HG02943 (cell line): ENCODE measurements around the gene MCF2L.

ENCODE experiments used
- ATAC-seq: cut with Tn5 transposase; IDR thresholded peaks from one replicate; pipeline ENCODE4 v1.9.1; 2021; ENCODE audit warnings: mild to moderate bottlenecking, low read depth, moderate library complexity; ENCODE audit not compliant: unreplicated experiment

The MCF2L gene

DNA sequence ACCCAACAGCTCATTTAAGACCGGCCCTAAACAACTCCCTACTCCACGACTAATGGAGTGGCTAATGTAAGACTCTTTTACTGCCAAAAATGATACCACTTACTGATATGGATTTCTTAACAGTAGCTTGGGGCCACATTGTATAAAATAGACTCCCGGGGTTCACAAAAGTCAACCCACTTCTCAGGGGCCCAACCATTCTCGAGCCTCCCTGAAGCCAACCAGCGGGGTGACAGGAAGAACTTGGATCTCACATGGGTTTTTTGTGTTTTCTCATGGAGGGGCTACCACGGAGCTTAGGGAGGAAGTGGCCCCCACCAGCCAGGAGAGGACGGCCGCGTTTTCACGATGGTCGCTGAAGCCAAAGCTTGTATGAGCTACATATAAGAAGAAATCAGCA, 8.1 kb downstream of the MCF2L start:
- no peak for ATAC-seq

DNA sequence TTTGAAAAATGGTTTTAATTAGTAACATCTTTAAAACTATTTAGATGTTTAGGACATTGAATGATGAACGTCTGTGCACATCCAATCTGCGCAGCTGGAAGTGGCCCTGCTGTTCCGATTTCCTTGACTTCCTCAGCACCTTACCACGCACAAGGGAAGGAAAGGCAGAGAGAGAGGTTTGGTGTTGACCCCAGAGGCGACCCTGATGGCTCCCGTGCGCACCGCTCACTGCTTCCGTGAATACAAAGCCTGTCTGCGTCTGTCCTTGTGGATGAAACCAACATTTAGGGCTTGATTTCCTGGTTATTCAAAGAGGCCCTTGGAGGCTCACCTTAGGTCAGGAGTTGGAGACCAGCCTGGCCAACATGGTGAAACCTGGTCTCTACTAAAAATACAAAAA, 8.5 kb downstream of the MCF2L start:
- no peak for ATAC-seq

DNA sequence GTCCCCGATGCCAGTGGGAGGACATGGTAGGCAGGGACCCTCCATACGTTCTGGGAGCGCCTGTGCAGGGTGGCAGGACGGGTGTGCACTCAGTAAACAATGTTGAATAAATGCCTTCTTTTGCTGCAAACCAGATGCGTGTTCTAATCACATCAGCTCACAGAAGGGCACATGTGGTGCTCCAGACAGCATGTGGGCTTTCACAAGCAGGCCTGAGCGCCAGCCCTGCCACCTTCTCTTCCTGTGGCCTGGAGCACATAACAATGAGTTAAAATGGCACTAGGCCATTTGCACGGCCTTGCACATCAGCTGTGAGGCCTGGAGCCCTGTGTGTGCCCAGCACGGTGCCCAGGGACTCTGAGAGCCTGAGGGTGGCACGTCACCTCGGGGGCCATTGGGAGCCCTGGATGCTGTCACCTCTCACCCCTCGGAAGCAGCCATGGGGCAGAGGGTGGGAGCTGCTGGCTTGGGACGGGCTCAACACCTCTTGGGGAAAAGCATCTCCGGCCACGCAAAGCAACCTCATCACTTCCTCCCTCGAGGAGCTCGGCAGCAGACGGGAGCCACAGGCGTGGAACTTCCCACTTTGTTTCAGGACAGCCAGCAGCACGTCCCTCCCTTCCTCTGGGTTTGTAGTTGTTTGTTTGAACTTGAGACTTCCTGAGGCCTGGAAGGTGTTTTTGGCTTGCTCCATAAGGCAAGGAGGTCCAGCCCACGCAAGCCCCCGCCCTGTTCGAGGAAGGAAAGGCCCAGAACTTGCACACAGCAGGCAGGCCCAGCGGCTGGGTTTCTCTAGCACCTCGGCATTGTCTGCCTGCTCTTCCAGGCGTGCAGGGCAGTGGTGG, 9.8 kb downstream of the MCF2L start:
- ATAC-seq: no peak

DNA sequence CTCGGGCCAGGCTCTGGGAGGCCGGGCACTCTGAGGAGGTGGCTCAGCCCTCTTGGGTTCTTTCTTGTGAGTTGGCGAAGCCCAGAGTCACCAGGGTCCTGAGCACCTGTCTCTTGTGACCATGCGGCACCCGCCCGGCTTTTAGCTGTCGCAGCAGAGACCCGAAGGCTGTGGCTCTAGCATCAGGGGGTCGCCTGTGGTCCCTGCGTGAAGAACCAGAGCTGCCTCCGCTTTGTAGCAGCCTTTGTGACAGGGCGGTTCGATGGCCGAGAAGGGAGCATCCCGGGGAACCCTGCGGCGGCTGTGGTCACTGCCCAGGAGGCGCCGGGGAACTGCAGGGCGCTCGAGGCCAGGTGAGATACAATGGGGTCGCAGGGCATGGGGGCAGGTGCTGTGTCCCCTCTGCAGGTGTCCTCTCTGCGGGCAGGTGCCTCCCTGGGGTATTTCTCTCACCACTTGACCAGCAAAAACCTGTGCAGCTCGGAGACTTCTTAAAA, 10.4 kb downstream of the MCF2L start:
- ATAC-seq: no peak

DNA sequence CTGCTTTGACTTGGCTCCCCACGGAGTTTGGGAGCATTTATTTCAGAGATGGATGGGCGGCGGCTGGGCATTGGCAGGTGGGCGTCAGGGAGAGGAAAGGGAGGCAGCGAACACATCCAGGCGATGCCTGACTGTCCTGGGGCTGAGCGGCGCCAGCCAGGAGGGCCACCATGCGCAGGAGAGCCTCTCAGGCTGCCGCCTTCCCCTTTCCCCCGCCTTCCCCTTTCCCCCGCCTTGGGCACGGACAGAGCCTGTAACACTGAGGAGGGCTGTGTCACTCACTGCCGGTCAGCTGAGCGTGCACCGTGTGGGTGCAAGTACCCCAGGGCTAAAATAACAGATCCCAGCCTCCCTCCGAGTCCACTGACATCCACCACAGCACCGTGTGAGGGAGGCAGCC, 11.4 kb downstream of the MCF2L start:
- no peak for ATAC-seq

DNA sequence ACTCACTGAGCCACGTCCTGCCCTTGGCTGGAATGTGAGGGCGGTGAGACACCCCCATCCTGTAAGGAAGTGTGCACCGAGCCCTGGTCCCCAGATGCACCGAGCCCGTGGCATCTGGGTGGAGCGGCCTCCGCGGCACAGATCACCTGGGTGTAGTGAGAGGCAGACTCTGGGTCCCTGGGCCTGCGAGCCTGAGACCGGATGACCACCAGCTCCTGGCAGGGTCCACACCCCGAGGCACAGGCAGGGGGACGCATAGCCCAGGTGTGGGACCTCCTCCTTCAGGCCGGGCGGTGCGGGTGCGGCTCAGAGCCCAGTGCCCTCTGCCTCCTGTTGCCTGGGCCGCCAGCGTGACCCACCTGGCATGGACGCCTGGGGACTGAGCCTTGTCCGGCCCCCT, 12.4 kb downstream of the MCF2L start:
- ATAC-seq: no peak

DNA sequence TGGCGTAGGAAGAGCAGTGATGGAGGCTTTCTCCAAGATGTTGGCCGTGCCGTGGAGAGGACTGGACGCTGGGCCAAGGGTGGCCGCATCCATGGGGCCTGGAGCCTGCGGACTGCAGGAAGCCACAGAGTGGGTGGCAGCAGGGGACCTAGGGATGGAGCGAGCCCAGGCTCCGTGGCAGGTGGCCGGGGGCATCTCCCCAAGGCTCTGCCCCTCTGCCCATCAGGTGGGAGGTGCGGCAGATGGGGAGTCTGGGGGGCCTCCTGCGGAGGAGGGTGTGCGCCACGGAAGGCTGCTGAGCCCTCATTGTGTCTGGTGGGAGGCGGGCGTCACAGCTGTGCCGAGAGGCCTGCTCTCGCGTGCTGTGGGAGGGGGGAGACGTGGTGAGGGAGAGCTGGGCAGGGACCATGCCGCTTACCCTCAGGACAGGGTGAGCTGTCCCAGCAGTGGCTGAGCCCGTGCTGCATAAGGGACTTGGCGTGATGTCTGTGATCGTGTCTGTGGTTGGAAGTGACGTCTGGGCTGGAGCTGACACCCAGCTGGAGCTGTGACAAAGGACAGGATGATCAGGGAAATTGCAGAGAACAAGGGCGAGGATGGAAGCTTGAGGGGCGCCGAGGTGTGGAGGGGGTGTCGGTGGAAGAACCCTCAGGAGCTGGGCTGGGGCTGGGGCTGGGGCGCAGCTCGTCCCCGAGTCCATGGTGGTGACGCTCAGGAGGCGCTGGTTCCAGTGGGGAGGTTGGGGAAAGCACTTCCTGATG, 13.4 kb downstream of the MCF2L start:
- ATAC-seq: no peak

DNA sequence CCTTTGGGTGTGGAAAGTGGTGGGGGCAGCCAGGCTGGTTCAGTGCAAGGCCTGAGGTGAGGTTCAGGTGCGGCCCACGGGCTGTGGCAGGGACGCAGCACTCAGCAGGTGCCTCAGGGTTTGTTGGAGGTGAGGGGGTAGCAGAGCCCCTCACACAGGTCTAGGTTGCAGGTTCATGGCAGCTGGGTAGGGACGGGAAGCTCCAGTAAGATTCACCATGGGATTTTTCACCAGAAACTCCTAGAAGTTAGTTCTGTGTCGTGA, 14.0 kb downstream of the MCF2L start:
- no peak for ATAC-seq

DNA sequence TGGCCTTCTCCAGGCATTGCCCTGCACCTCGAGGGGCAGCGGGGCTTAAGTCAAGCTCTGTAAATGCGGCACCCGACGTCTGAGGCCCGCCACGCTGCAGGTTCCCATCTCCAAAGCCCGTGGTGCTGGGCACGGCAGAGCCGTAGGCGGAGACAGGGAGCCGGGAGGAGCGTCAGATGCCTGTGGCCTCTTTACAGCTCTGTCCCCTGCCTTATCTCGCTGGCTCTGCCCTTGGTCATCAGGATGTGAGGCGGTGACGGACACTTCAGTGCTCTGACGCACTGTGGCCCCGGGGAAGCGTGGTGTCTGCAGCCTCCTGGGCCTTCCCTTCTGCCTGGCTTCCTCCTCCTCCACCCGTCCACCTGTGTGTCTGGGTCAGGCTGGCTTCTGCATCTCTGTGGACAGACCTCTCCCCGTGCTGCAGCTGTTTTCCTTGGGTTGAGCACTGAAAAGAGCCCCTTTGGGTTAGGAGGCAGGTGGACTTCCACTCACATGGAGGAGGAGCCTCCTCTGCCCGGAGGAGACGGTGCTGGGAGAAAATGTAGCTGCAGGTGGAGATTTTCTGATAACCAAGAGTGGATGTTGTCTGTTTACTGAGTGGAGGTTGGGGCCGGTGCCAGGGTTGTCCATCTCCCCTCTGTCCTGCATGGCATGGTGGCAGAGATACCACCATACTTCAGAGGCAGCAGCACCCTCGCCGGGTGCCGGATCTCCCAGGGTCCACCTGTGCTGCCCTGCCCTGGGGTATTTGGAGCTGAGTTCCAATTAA, 14.6 kb downstream of the MCF2L start:
- ATAC-seq: no peak

DNA sequence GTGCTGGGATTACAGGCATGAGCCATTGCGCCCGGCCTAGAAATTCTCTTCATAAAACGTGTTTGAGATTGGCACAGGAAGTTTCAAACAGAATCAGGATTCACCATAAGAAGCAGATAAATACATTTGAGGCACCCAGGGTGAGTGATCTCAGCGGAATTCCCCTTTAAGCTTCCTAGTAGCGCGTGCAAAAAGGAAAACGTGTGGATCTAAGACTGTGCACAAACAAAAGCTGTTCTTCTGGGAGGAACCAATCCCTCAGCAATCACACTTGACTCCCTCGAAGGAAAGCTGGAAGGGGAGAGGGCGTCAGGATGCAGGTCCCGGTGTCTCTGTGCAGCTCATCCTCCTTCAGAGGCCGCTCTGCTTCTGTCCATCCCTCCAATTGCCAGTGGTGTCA, 15.5 kb downstream of the MCF2L start:
- no peak for ATAC-seq

DNA sequence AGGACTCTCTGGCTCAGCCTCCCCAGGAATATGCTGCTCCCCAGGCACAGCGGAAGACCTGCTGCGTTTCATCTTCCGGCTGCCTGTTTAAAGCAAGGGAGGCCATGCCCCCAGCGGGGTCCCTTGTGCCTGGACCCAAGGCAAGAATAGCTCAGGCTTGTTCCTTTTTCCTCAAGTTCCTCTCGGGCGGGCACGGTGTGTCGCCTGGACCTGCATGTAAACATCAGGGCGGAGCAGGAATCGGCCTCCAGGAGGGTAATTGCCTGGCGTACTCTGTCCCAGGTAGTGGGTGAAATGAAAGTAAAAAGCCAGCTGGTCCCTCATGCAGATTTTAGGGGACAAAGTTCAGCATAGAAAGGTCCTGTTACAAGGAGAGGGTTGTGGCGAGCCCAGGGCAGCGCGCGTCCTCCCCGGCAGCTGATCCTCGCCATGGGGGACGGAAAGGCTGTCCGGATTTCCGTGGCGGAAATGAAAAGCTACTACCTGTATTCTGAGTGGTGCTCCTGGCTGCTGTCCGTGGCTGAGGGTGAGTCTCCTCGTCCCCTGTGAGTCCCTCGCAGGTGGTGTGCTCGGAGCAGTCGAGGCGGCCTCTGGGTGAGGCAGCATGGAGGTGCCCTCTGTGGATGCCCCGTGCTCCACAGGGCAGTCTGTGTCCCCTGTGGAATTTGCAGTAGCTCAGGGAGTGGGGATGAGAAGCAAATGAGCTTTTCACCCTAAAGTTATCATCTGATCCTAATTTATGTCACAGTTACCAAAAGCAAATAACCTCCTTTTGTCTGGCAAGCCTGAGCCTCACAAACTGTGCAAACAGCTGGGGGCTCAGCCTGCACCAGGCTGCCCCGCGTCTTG, 16.2 kb downstream of the MCF2L start:
- ATAC-seq: no peak

DNA sequence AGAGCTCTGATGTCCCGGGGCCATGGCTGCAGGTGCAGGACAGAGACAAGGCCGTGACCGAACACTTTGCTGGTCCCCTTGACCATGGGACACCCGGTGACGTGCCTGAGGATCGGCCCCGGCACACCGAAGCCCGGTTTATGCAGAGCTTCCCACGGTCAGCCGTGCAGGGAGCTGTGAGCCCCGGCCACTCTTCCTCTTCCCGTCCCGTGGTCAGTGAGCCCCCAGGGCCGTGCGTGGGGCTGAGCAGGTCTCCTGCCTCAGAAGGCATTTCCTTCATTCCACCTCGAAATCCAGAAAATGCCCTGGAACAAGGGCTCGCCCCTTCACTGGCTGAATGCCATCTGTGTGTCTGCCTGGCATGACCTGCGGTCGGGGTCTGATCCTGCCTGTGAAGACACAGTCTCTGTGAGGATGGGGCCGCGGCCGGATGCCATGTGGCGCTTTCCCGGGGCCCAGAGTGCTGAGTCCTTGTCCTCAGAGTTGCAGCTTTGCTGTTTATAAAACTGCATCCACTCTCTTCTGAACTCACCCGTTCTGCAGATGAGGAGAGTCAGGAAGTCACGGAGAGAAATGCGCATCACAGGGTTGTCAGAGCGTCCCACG, 16.9 kb downstream of the MCF2L start:
- no peak for ATAC-seq

DNA sequence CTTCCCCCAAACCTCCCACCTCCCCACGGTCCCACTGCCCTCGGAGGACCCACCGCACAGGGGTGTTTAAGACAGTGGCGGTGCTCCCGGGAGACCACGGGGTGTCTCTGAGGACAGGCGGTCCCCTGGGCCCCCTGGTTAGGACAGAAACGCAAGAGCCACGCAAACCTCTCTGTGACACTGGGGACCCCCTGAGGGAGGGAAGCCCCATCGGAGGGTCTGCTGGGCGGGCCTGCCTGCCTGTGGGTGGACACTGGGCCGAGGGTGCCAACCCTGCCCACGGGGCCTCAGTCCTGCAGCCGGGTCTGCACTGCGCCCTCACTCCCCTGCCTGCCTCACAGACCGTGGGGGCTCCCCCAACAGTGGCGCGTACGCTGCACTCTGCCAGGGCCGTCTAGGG, 17.5 kb downstream of the MCF2L start:
- no peak for ATAC-seq

DNA sequence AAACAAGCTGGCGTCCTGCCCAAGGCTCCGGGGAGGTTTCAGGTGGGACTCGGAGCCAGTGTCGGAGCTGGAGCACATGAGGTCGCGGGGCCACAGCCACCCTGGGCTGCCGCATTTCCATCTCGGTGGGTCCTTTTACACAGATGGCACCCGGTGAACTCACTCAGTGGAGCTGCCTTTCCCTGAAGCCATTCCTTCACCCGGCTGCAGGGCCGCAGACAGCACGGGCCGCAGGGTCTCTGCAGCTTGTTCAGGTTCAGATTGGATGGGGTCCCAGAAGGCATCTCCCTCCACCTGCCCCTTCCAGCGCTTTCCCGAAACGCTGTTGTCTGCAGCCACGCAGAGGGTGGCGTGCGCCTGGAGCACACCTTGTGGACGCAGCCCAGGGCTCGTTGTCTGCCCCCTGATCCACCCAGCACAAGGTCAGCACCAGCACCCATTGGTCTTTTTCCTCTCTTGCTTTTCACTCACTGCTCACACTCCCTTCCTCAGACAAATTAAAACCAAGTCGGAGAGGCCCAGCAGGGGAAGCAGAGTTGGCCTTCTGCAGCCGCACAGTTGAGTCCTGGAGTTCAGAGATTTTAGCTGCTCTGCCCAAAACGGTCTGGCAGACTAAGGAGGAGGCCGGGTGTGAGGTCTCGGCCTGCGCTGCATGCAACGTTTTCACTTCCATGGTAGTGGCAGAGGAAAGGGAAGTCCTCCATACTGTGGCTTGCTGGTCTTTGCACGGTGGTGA, 18.1 kb downstream of the MCF2L start:
- ATAC-seq: no peak

DNA sequence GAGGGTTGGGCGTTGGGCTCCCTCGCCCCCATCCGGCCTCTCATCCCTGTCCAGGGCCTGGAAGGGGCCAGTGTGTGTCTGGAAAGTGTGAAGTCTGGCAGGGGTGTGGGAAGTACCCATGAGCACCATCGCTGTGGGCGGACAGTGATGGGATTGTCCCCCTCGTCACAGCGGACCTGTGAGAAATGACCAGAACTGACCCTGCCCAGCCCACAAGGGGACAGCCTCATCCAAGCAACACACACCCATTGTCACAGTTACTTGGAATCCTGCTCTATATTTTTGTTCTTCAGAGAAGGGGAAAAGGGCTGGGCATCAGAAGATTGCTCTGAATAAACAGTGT, 18.6 kb downstream of the MCF2L start:
- ATAC-seq: no peak

DNA sequence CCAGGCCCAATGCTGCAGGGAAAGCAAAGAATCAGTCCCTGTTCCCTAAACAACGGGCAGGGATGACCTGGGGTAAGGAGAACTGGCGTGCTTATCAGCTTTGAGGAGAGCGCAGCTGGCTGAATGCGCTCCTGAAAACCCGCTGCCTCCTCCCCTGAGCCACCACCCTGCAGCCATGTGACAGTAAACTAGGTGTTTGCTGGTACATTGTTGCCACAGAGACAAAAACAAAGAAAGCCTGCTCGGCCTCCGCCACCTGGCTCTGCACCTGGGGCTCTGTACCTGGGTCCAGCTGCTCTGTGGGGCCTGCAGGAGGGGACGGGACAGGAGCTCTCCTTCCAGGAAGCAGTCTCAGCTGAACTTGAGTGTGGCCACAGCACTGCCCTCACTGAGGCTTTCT, 21.8 kb downstream of the MCF2L start:
- no peak for ATAC-seq

DNA sequence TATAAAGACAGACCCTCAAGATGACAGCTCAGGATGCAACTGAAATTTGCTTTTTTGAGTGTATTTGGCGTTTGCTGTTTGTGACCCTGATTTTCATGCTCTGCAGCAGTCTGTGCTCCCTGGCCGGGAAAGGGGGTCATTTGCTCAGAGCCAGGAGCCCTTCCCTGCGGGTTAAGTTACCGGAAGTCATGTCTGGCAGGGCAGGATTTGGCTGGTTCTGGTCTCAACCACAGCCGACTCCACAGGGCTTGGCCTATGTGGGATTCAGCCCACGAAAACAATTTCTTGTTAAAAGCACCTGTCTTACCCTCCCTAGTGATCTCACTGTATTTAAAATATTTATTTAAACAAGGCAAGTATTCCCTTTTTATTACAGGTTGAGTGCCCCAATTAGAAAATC, 22.6 kb downstream of the MCF2L start:
- ATAC-seq: no peak

DNA sequence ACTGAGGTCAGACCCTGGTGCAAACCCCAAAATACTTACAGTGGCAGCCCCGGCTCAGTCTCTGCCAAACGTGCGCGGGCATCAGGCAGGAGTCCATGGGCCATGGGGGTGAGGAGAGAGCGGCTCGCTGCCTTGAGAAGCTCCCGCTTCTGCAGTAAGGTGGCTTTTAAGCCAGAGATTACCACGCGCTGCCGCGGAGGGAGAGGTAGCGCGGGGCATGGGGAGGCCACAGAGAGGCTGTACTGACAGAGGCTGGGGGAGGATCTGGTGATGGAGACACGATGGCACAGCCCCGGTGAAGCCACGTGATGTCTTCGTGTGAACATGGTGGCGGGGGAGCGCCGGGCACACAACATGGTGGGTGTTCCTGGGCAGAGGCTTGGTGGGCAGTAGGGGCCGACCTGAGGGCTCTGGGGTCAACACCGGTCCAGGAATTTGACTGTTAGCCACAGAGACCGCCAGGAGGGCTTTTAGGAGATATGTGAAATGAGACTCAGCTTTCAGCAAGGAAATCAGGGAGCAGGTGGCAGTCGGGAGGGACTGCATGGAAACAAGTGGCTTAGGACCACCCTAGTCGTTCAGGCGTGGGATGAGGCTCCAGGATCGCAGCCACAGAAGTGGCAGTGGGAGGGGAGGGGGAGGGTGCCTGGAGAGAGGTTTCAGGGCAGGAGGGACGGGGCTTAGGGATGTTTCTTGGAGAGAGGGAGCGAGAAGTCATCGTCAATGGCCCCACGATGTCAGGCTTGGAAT, 24.1 kb downstream of the MCF2L start:
- ATAC-seq: no peak
